ENCODE results near the gene CHAT.

The CHAT gene

DNA sequence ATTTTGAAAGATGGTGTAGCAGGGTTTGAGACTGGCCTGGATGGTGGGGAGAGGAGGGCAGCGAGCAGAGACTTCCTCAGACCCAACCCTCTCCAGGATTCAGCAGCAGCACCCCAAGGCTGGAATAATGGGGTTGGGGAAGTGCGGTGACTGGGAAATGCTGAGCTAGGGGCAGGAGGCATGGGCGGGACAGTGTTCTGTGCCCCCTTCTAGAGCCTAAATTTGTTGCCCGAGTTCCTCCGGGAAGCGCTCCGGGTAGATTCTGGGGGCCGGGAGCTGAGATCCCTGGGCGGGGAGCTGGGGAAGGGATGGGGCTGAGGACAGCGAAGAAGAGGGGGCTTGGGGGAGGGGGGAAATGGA is at the start of gene CHAT:
Gene CHAT, plus strand, starts transcription at position 156 of the 360 bp plus-strand sequence. Its CDS starts 153 bp downstream, at position 309.
- DNase-seq (ENCODE audit: low spot score), result no peak

GRCh38 chr10:49564461-49565009 is 49.3 kb upstream of the CHAT start:
- no peak for DNase-seq (ENCODE audit: low spot score)

DNA sequence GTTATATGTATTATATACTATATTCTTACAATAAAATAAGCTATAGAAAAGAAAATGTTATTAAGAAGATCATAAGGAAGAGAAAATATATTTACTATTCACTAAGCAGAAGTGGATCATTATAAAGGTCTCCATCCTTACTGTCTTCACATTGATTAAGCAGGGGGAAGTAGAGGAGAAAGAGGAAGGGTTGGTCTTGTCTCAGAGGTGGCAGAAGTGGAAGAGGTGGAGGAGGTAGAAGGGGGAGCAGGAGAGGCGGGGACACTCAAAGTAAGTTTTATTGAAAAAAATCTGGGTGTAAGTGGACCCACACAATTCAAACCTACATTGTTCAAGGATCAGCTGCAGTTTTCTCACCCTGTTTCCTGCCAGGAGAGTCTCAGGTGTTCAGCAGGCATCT is 46.0 kb upstream of the CHAT start:
- DNase-seq (ENCODE audit: low spot score), result no peak

DNA sequence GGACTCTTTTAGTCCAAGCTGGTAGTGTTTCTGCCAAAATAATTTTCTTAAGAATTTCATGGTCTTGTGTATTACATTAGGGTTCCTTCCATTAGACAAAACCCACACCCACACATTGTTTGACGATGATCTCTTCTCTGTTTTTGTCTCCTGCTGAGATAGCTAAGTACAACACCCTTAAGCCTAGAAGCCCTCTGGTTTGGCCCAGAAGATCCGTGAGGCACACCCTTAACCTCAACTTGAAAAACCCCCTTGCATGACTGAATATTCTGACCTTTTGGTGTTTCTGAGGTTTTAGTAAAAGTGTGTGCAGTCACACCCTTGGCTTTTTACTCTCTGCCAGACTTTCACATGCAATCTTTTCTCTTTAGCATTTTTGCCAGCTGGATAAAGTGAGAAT is 45.6 kb upstream of the CHAT start:
- peak; percentile 80 for DNase-seq (ENCODE audit: low spot score)

GRCh38 chr10:49569031-49569631 is 44.7 kb upstream of the CHAT start:
- peak; percentile 66 for DNase-seq (ENCODE audit: low spot score)

DNA sequence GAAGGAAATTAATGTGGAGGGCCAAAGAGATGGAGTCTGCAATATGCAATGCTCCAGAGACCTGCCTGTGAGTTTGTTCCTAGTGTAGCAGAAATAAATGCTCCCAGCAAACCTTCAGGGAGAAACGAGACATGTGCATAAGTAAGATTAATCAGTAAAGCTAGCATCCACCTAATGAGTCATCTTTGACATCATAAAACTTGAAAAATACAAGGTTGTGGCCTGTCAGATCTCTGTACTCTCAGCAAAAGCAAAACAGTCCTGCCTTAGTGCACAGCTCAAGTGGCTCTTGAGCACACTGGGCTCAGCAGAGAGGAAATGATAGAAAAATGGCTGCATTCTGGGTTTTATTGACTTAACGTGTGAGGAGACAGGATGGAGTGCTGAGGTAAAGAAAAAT is 42.4 kb upstream of the CHAT start:
- DNase-seq (ENCODE audit: low spot score), result no peak

DNA sequence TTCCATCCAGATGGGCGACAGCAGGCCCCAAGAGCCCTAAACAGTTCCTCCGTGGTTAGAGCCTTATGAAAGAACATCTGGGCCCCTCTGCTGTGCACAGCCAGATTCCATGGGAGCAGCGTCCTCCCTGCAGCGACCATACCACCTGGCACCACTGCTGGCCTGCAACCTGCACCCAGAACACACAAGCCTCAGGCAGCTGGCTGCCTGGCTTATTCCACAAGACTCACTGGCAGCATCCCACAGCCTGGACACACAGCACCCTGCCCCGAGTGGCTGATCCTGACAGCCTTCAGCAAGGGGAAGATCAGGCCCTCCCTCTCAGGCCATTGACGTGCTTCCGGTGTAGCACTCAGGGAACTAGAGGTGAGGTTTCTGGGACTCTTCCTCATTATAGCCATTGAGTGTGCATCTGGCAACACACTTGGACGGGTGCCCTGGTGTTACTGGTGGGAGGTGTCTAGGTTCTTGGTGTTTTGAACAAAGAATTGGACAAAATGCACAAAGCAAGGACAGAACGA is 41.2 kb upstream of the CHAT start:
- no peak for DNase-seq (ENCODE audit: low spot score)

- no peak for DNase-seq (ENCODE audit: low spot score)
Measured at GRCh38 chr10:49575489-49576072, 38.3 kb upstream of the CHAT start.

- no peak for DNase-seq (ENCODE audit: low spot score)
Measured at GRCh38 chr10:49577182-49577925, 36.5 kb upstream of the CHAT start.

DNA sequence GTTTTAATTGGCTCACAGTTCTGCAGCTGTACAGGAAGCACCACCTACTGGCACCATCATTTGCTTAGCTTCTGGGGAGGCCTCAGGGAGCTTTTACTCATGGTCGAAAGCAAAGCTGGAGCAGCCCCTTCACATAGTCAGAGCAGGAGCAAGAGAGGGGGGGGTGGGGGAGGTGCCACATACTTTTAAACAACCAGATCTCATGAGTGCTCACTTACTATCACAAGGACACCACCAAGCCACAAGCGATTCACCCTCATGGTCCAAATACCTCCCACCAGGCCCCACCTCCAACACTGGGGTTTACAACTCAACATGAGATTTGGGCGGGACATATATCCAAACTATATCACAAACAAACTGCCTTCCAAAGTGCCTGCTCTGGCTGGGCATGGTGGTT is 35.4 kb upstream of the CHAT start:
- no peak for DNase-seq (ENCODE audit: low spot score)

DNA sequence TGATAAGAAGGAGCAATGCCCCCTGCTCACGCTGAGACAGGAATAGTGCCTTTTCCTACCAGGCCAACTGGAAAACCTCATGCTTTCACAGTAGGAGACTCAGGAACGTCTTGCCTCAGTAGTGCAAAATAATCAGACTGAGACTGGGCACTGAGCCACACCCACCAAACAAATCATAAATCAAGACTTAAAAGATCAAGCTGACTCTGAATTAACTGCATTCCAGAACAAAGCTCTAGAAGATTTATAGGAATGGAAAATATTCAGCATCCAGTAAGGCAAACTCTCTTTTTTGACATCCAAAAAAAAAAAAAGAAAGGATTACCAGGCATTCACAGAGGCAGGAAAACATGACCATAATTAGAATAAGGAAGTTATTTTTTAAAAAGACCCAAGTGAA is 34.2 kb upstream of the CHAT start:
- peak; percentile 35 for DNase-seq (ENCODE audit: low spot score)

GRCh38 chr10:49585387-49585786 is 28.4 kb upstream of the CHAT start:
- no peak for DNase-seq (ENCODE audit: low spot score)

DNA sequence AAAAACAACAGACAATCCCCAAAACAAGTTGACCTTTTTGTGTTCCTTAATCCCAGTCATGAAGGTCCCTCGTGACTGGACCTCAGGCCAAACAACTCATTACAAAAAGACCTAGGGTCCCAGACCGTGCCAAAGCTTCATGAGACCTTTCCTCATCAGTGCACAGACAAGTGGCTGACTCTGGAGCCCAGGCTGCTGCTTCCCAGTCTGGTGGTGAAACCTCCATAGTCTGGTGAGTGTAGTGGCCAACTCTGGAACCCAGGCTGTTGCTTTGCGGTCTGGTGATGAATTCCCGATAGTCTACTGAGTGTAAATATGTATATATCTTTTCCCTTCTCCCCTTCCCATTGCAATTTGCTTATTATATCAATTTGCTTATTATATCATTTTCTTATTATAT is 25.9 kb upstream of the CHAT start:
- no peak for DNase-seq (ENCODE audit: low spot score)

DNA sequence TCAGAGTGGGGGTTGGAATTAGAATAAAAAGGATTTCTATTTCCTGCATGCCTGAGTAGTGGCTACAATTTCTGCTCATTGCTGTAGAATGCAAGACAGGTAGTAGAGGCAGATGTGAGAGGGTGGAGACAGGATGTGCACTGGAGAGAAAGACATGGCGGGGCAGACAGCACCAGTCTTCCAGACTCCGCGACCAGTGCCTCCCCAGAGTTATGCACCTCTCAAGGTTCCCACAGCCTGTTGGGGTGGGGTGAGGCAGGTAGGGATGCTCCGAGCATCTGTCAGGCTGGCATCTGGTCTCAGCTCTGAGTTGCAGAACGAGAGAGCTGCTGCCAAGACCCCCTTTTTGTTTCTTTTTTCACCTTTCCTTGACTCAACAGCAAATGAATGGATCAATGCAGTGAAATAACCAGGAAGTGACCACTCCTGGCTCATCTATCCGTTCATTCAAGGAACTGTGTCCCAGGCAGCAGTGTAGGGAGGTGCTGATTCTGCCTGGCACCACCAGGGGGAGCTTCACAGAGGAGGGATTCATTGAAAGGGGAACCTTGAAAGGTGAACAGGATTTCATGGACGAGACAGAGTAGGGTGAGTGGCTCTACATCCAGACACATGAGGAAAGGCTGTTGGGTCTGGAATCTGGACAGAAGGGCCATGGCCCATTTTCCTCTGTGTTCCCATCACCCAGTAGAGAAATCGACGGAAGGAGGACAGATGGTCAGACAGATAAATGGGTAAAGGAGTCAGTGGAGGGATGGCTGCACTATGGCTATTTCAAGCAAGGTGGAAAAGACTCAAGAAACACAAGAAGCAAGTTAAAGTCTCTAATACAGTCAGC is 20.9 kb upstream of the CHAT start:
- peak; percentile 85 for DNase-seq (ENCODE audit: low spot score)

GRCh38 chr10:49593564-49593875 is 20.3 kb upstream of the CHAT start:
- no peak for DNase-seq (ENCODE audit: low spot score)

DNA sequence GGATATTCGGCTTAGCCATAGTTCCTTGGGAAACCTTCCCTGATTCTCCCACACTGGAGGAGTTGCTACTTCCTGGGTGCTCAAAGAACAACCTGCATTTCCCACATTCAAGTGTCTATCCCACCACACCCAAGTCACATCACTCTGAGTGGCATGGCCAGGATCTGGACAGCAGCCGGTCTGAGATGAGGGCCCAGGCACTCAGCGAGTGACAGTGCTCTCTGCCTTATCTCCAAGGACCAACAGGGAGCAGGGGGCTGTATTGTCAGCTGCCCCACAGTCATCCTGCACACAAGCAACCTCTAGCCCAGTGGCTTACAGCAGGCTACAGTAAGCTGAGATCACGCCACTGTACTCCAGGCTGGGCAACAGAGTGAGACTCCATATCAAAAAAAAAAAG is 19.8 kb upstream of the CHAT start:
- DNase-seq (ENCODE audit: low spot score), result no peak

DNA sequence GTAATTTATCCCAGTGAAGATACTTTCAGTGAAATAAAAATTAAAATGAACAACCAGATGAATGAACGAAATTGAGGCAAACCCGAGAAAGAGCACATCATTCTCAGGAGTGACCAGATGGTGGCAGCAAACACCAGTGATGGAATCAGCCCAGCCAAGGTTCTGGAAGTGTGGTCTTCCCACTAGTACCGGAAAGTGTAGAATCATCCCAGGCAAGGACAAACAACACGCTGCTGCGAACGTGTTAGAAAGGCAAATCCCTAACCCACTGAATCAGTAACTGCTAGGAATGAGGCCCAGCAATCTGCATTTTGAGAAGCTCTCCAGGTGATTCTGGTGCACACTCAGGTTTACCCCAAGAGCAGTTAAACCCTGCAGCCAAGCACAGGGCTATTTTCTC is 19.2 kb upstream of the CHAT start:
- DNase-seq (ENCODE audit: low spot score), result peak; percentile 88

GRCh38 chr10:49595003-49595712 is 18.7 kb upstream of the CHAT start:
- DNase-seq (ENCODE audit: low spot score), result no peak

DNA sequence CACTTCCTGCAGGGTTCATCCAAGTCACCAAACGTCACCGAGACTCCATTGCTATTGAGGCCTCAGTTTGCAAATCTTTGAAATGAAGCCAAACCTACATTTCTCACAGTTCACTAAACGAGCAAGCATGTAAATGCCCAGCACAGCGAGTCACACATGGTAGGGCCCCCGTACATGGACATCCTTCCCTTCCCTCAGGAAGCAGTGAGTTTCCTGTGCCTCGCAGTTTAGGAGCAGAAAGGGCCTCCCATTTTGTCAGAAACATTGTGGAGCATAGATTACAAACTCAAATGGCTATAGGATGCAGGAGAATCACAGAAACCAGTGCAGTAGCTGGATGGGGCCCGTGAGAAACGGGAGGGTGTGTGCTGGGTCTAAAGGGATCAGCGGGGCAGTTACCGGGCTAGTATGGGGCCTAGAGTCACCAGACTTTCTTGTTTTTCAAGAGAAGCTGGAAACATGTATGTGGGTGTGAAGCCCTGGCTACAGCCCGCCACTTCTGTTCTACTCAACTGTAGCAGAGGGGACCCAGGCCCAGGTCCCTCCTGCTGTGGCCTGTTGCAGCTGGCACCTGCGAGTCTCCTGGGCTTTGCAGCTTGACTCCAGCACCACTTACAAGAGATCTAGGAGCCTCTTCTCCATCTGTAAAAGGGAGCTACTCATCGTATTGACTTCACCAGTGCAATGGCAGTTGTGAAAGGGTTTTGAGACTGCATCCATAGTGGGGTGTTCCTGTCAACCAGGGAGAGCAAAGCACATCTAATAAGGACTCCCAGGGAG is 17.9 kb upstream of the CHAT start:
- no peak for DNase-seq (ENCODE audit: low spot score)

DNA sequence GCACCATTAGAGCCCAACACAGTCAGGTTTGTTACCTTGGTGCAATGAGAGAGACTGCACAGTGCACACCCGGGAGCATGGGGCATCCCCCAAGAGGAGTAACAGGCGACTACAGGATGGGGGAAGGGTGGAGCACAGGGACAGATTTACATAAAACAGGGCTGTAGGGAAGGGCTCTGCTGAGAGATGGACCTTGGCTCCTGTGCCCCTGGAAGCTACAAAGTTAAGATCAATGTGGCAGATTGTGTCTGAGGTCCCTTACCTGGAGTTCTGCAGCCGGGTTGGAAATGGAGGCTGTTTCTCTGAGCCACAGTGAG is 17.4 kb upstream of the CHAT start:
- DNase-seq (ENCODE audit: low spot score), result no peak

GRCh38 chr10:49596836-49597235 is 17.0 kb upstream of the CHAT start:
- no peak for DNase-seq (ENCODE audit: low spot score)
